ENCODE results near the gene RPLP2. TPM values are rescaled to one million over a fixed set of nuclear protein-coding genes. Genes with fewer than 3 reads are reported as not detected.

Gene RPLP2
- total RNA-seq, 1 experiment from 2014 or later = 2,582 TPM

GRCh38 chr11:798093-798713 lies 11.6 kb upstream of the RPLP2 start, which contains the start of gene SLC25A22 (continued):
- TF ChIP-seq AR (CRISPR knock-in tag; IDR thresholded peaks at IDR 0.05) (no peak), CREM (CRISPR knock-in tag; IDR thresholded peaks at IDR 0.05) (no peak), ETV6 (CRISPR knock-in tag; IDR thresholded peaks at IDR 0.05) (peak; percentile 8; the same call in 1 of the 2 replicates), STAT6 (CRISPR knock-in tag; conservative IDR thresholded peaks at IDR 0.05; ENCODE audit: low read depth) (no peak; the same call in 1 of the 2 replicates), CREB1 (CRISPR knock-in tag; IDR thresholded peaks at IDR 0.05) (no peak), TP53 (CRISPR knock-in tag; IDR thresholded peaks at IDR 0.05) (peak; percentile 81; the same call in 1 of the 2 replicates), ZNF219 (CRISPR knock-in tag; IDR thresholded peaks at IDR 0.05; ENCODE audit: borderline replicate concordance) (no peak)

- Mint-ChIP-seq H3K27ac (no peak overlapping the region), H3K27me3 (ENCODE audit: low read depth) (no peaks in the 10 kb centered on the region), H3K4me3 (no peak overlapping the region), H3K9me3 (no peaks in the 10 kb centered on the region), H3K36me3 (no peaks in the 10 kb centered on the region), H3K4me1 (peaks cover 16% of the 10 kb centered on the region)
- DNase-seq (ENCODE audit: low spot score) (no peak), ATAC-seq (no peak)
- ChIA-PET CTCF (no interaction called here), POLR2A (no interaction called here)
- TF ChIP-seq ZNF281 (CRISPR knock-in tag; IDR thresholded peaks at IDR 0.05) = no peak
- TF ChIP-seq ERG (CRISPR knock-in tag; IDR thresholded peaks at IDR 0.05) = no peak
- no peak for TF ChIP-seq ZNF396 (CRISPR knock-in tag; IDR thresholded peaks at IDR 0.05; ENCODE audit: borderline replicate concordance)
- no peak for TF ChIP-seq ZNF263 (CRISPR knock-in tag; IDR thresholded peaks at IDR 0.05; ENCODE audit: low read depth)
- no peak for TF ChIP-seq TCF7 (CRISPR knock-in tag; IDR thresholded peaks at IDR 0.05; ENCODE audit: low read depth)
- TF ChIP-seq ETV6 (CRISPR knock-in tag; IDR thresholded peaks at IDR 0.05) = no peak
- no peak for TF ChIP-seq FOXP4 (CRISPR knock-in tag; IDR thresholded peaks at IDR 0.05)
- no peak for TF ChIP-seq ATF2 (CRISPR knock-in tag; IDR thresholded peaks at IDR 0.05; ENCODE audit: borderline replicate concordance, low read depth)
- no peak for TF ChIP-seq ZNF512 (CRISPR knock-in tag; IDR thresholded peaks at IDR 0.05; ENCODE audit: borderline replicate concordance)
- TF ChIP-seq ZNF219 (CRISPR knock-in tag; IDR thresholded peaks at IDR 0.05; ENCODE audit: borderline replicate concordance) = no peak
- TF ChIP-seq MYBL2 (CRISPR knock-in tag; IDR thresholded peaks at IDR 0.05) = no peak
- no peak for TF ChIP-seq NFATC4 (CRISPR knock-in tag; IDR thresholded peaks at IDR 0.05)
- TF ChIP-seq ZNF317 (CRISPR knock-in tag; IDR thresholded peaks at IDR 0.05; ENCODE audit: borderline replicate concordance, low read depth) = no peak
These were observed 10.0 kb upstream of the RPLP2 start for GRCh38 chr11:799641-800316.
